NK-92 (cell line): ENCODE data around the gene TRAPPC13.
"Not testable (repeated sequence)": the region's sequence is repeated elsewhere in the genome, so short reads cannot be mapped to it uniquely, and the experiment has no call there.

Source experiments
- DNase-seq: peaks from one replicate; lab custom pipeline; 2025; ENCODE audit not compliant: unreplicated experiment; lab: John Stamatoyannopoulos, UW

Gene TRAPPC13, protein sequence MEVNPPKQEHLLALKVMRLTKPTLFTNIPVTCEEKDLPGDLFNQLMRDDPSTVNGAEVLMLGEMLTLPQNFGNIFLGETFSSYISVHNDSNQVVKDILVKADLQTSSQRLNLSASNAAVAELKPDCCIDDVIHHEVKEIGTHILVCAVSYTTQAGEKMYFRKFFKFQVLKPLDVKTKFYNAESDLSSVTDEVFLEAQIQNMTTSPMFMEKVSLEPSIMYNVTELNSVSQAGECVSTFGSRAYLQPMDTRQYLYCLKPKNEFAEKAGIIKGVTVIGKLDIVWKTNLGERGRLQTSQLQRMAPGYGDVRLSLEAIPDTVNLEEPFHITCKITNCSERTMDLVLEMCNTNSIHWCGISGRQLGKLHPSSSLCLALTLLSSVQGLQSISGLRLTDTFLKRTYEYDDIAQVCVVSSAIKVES

DNA sequence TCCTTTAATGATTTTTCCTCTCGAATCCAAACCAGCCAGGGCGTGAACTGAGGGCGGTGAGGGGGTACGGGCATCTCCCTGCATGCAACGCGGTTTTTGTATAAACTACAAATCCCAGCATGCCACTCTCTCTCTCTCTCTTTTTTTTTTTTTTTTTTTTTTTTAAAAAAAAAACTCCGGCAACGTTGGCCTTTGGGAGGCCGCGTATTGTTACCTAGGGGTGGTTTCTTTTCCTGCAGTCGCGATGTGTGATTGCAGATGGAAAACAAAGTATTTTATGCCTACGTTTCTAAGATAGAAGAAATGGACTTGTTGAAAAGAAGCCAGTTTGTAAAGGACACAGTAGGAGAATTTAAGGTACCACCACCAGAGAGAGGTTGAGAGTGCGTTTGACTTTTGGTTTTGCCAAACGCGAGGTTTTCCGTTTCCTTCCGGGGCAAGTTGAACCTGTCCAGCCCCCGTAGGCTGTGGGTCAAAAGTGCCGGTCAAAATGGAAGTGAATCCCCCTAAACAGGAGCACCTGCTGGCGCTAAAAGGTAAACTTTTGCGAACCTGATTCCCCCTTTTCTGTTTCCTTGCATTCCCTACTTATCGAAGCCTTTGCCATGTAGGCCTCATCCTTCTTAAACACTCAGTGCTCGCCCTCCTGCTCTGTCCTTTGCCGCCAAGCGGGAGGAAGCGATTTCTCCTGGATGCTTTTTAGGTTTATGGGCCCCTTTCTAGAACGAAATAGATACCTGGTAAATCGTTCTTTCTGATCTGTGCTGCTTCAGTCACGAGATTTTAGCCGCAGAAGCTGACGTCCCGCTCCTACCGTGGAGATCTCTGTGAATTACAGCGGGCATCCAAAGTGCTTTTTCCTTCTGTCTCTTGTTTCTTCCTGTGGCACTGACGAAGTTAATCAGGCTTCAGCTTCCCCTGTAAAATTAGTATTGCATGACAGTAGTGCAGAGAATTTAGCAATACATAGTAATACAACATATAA is at the start of gene TRAPPC13, which contains the start of gene SHLD3:
TSS of gene TRAPPC13 (plus strand) at position 457 of the 985 bp plus-strand sequence. CDS start at position 491, 34 bp downstream.
TSS of gene SHLD3 (plus strand) at position 457 of the 985 bp plus-strand sequence. CDS start 4,561 bp downstream, outside the sequence.
- peak; percentile 67 for DNase-seq

DNA sequence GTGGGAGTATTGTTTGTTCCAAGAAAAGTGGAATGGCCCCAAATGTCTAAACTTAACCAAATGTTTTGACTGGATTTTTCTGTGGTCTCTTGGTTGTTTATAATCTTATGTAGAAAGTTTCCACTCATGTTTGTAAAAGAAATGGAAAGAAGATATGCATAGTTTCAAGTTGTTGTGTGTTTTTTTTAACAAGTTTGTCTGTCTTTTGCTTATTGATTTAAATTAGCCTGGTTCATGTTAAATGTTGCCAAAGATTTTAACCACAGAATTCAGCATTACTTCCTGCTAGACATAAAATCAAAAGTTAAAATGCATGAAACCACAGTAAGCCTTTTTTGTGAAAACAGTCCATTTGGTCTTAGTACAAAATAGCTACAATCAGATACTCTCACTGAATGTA is 47.7 kb upstream of the TRAPPC13 start:
- DNase-seq = no peak

DNA sequence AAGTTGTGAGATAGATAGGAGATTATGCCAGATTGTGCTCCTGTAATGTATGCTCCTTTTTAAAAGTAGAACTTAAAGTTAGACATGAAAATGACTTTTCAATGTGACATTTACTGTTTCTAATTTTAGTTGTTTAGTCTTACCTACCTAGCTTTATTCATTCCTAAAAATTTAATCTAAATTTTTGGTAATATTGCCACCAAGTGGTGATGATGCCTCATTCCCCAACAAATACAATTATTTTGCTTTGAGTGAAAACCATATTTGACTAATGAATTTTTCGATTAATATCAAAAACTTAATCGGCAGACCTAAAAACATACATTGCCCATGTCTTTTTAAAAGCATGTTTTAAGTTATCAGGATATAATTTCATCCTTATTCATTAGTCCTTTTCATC is 36.1 kb upstream of the TRAPPC13 start:
- DNase-seq = no peak

DNA sequence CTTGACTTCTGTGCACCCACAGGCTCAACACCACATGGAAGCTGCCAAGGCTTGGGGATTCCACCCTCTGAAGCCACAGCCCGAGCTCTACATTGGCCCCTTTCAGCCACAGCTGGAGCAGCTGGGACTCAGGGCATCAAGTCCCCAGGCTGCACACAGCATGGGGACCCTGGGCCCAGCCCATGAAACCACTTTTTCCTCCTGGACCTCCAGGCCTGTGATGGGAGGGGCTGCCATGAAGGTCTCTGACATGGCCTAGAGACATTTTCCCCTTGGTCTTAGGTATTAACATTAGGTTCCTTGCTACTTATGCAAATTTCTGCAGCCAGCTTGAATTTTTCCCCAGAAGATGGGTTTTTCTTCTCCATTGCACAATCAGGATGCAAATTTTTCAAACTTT is 23.1 kb upstream of the TRAPPC13 start:
- not testable (repeated sequence) for DNase-seq

DNA sequence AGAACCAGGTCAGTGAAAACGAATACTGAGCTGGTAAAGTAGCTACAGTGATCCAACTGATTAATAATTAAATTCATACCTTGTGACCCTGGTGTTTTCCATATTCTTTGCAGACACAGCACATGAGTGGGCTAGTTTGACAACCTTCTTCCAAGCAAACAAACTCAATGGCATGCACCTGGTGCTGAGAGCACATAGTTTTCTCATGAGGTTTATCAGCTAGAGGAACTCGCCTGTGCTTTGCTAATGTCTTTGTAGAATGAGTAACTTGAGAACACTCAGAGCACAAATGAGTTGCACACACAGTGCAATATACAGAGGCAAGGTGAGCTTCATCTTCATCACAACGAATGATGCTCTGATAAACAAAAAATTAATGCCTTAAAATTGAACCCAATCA is 13.3 kb upstream of the TRAPPC13 start:
- DNase-seq = no peak

DNA sequence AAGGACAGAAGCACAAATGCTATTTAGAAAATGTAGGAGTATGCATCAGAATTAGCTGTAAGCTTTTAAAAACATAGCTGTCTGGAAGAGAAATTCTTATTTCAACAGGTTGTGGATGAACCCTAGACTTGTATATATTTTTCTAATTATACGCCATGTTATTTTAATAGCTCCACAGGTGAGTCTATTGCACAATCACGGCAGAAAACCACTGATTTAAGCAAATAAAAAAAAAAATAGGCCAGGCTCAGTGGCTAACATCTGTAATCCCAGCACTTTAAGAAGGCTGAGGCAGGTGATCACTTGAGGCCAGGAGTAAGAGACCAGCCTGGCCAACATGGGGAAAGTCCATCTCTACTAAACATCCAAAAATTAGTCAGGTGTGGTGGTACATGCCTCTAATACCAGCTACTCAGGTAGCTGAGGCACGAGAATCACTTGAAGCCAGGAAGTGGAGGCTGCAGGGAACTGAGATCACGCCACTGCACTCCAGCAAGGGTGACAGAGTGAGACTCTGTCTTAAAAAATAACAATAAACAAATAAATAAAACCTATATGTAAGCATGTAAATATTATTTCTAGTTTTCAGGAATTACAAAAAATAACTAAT is 12.4 kb upstream of the TRAPPC13 start:
- no peak for DNase-seq

DNA sequence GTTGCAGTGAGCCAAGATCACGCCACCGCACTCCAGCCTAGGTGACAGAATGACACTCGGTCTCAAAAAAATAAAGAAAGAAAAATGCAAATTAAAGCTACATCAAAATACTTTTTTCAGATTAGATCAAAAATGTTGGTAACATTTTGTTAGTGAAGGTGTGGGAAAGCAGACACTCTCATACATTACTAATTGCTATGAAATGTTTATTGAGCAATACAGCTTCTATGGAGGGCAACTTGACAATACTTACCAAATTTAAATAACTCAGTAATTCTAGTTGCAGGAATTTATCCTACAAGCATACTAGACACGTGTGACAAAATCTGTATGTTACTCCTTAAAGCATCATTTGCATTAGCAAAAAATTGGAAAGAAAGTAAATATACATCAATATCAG is 4.8 kb upstream of the TRAPPC13 start:
- no peak for DNase-seq

DNA sequence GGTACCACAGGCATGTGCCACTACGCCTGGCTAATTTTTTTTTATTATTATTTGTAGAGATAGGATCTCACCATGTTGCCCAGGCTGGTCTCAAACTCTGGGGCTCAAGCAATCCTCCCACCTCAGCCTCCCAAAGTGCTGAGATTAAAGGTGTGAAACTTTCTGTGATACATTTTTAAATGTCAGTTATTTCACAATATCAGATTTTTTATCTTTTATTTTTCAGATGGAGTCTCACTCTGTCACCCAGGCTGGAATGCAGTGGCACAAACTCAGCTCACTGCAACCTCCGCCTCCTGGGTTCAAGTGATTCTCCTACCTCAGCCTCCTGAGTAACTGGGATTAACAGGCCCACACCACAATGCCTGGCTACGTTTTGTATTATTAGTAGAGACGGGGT is 2.9 kb upstream of the TRAPPC13 start:
- DNase-seq = not testable (repeated sequence)

DNA sequence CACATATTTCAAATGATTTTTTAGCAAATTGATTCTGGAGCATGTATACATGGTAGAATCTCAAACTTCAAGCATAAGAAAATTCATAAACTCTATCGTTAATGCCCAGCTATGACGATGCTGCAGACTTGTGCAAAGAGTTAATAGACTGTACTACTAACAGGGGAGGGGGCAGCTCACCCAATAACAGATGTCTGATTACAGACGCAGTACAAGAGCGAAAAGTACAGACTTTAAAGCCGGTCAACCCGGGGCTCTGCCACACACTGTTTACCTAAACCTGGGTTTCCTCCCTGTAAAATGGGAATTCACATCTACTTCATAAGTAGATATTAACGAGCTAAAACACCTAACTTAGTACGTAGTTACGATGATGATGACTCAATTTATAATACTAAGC is 1.3 kb upstream of the TRAPPC13 start:
- DNase-seq = no peak

DNA sequence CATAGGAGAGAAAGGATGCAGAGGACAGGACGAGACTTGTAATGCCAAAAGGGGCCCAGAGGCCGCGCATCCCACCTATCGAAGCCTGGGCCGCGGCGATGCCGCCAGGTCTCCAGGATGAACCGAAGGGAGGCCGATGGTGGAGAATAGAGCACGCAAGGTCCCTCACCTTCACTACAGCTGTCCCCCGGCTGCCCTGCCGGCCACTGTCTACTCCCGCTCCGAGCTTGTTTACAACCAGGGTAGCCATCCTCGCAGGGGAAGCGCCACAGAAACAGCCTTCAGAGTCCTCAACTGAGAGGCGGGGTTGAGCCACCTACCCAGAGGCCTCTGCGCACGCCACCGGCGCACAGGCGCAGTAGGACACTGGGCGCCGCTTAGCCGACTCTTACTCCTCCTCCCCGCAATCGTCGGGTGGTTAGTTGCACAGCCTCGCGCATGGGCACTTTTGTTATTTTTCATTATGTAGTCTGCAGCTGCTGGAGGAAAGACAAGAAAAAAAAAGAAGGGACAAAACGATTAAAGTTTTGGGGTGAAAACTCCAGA is 729 bp upstream of the TRAPPC13 start, which contains the start of gene TRIM23:
TSS of gene TRIM23 (minus strand) at position 309 of the 546 bp plus-strand sequence. CDS start at position 250, 59 bp downstream.
- peak; percentile 68 for DNase-seq

DNA sequence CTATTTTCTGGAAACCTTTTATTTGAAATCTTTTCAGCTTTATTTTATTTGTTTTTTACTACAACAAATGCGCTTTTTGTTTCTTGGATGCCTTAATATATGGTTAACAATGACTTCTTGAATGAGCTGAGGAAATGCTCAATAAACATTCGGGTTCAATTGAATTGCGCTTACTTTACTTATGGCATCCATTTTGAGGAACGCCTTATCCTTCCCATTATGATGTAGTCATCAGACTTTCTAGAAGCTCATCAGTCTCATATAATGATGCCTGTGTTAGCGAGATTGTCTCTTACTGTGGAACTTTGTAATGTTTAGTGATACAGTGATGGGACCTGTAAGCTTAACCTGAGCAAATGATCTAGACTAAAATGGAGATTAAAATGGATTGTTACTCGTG is 916 bp downstream of the TRAPPC13 start:
- DNase-seq = no peak

DNA sequence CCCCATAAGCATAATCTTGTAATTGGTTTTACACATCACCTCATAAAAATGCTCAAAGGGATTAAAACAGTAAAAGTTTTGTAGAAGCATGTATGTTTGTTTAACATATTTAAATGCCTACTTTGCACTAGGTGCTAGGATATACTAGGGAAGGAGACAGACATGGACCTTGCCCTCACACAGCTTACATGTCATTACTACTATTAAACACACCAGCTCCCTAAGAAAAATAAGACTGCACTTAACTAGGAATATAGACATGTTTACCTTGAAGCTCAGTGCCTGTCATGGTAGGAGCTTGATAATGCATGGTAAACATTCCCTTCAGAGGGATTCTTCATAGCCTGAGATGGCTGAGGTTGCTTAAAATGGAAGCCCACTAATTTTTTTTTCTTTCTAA is 6.2 kb downstream of the TRAPPC13 start:
- DNase-seq = no peak

DNA sequence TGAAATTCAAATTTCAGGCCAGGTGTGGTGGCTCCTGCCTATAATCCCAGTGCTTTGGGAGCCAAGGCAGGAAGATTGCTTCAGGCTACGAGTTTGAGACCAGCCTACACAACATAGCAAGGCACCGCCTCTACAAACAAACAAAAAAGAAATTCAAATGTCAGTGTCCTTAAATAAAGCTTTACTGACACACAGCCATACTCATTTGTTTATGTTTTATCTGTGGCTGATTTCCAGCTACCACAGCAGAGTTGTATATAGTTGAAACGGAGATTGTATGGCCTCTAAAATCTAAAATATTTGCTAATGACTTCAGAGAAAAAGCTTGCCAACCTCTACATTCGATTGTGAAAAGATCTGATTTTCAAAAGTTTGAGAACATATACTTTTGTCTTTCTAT is 15.4 kb downstream of the TRAPPC13 start:
- no peak for DNase-seq

DNA sequence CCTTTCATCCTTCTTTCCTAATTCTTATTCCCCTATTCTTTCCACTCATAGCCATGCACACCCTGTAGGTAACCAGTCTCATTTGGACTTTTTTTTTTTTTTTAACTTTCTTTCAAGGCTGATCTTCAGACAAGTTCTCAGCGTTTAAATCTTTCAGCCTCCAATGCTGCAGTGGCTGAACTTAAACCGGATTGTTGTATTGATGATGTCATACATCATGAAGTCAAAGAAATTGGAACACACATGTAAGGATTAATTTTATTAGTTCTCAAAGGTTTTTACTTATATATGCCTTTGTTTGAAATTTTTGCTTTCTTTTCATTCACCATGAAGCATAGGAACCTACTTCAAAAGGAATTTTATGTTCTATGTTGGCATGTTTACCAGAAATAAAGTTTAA is 22.1 kb downstream of the TRAPPC13 start:
- DNase-seq = no peak

DNA sequence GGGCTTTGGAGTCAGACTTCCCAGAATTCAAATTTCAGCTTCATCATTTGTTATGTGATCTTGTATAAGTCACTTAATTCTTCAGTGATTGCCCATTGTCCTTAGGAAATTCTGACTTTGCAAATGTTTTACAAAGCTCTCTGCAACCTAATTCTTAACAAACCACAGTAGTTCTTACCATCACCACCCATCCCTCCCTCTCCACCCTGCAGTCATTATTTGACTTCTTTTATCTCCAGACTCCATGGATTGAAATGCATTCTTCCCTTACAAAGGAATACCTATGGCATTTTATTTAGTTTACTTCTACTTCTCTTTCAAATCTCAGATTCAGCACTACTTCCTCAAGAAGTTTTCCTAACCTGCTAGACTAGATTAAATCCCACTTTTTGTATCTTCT is 23.1 kb downstream of the TRAPPC13 start:
- DNase-seq = no peak

DNA sequence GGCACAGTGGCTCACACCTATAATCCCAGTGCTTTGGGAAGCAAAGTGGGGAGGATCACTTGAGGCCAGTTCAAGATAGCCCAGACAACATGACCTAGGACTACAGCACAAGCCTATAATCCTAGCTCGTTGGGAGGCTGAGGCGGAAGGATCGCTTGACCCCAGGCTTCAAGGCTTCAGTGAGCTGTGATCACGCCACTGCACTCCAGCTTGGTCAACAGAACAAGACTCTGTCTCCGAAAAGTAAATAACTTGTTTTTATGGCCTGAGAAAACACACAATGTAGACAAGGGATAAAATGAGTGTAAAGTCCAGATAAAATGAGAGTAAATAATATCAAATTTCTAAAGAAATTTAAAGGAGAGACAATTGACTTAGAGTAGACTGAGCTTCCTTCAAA is 26.3 kb downstream of the TRAPPC13 start:
- DNase-seq = no peak

DNA sequence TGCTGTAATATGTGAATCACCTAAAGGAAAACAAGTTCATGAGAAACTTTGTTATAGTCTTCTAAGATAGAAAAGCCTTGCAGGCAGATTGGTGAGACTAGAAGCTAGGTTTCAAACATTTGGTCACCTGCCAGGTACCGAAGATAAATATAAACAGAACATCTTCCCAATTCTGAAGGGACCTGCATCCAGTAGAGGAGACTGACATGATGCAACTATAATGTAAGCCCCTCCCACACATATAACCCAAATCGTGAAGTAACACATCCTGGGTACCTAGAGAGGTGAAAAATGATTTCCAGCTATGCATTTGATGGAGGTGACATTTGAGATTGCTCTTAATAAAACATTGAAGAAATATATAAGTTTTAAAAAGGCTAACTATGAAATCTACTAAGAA is 29.9 kb downstream of the TRAPPC13 start:
- no peak for DNase-seq

DNA sequence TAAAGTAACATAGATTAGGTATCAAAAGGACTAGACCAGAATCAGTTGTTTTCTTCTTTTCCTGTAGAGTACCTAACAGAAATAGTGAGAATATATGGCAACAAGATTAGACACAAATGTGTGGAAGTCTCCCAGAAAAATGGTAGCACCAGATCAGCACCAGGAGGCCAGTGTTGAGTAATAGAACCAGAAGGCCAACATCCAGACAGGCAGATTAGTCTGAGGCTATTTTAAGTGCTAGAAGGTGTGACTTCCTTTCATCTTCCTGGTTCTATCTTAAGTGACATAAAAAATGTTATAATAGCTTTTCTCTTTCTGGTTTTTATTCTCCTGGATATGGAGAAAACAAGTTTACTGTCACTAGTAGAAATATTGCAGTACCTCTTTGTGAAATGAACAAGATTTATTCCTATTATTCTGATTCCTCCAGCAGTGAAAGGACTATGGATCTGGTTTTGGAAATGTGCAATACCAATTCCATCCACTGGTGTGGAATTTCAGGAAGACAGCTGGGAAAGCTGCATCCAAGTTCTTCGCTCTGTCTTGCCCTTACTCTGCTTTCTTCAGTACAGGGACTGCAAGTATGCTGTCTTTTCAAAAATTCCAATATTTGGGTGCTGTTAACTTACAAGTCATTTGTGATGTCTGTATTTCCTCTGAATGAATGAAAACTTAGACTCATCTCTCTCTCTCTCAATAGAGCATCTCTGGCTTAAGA is 39.1 kb downstream of the TRAPPC13 start:
- DNase-seq = no peak

DNA sequence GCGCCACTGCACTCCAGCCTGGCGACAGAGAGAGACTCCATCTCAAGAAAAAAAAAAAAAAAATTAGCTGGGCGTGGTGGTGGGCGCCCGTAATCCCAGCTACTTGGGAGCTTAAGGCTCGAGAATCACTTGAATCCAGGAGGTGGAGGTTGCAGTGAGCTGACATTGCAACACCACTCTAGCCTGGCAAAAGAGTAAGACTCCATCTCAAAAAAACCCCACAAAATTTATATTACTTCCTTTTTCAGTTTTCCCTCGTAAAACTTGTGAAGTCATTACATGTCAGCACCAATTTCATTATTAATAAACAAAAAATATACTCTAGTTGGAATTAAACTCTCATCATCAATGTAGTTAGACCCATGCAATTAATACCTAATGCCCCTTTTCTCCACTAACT is 43.9 kb downstream of the TRAPPC13 start:
- no peak for DNase-seq

DNA sequence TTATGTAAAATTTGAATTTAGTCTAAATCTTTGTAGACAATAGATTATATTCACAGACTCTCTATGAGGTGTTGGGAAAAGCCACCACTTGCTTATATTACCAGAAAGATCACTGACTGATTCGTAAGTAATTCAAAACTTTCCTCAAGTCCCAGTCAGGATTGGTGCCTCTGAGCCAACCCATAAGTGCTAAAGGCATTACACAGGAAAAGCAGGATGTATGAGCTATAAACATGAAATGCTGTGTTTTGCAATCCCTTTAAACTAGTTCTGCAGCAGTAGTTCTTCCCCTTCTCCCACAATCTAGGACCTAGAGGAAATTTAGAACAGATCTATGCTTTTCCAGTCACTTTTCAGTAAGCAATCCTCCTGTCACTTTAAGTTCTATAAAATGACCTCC is 48.0 kb downstream of the TRAPPC13 start:
- DNase-seq = no peak
